GM19467 (cell line): Measurements from ENCODE around the gene TMCO4.

Experiments used
- ATAC-seq: cut with Tn5 transposase; IDR thresholded peaks from one replicate; pipeline ENCODE4 v1.9.1; 2021; ENCODE audit warnings: mild to moderate bottlenecking, moderate library complexity; ENCODE audit not compliant: unreplicated experiment

Gene TMCO4

DNA sequence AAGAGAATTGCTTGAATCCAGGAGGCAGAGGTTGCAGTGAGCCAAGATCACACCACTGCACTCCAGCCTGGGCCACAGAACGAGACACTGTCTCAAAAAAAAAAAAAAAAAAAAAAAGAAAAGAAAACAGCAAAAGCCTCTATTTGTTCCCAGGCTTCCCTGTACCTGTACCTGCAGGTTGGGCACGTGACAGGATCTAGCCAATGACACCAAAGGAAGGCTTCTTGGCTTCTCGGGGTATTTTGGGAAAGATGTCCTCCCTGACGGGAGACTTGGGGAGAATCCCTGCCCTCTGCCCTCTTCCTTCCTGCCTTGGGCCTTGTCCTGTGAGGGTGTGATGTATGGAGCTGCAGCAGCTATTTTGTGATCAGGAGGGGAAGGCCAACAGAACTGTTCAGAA lies 22.8 kb downstream of the TMCO4 start:
- no peak for ATAC-seq

DNA sequence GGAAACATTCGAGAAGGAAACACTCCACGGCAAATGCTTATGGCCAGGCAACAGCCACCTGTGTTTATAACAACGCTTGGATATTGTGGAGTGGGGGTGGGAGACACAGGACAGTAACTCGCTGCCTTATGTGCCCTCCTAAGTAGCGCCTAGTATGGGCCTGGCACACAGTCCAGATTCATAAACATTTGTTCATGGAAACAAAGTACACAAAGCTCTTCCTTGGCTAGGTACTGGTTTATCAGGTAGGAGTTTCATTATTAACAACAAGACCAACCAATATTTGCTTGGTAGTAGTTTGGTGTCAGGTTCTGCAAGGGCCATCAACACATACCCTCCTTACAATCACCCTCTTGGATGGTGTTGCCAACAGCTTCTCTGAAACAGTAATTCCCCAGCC lies 23.4 kb downstream of the TMCO4 start:
- no peak for ATAC-seq

DNA sequence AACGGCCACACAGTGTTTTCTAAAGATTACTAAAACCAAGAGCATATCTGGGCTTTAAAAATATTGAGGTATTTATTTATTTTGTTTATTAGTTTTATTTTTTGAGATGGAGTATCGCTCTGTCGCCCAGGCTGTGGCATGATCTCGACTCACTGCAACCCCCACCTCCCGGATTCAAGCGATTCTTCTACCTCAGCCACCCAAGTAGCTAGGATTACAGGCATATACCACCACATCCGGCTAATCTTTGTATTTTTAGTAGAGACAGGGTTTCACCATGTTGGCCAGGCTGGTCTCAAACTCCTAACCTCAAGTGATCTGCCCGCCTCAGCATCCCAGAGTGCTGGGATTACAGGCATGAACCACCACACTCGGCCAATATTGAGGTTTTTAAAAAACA lies 23.9 kb downstream of the TMCO4 start:
- ATAC-seq, result no peak

DNA sequence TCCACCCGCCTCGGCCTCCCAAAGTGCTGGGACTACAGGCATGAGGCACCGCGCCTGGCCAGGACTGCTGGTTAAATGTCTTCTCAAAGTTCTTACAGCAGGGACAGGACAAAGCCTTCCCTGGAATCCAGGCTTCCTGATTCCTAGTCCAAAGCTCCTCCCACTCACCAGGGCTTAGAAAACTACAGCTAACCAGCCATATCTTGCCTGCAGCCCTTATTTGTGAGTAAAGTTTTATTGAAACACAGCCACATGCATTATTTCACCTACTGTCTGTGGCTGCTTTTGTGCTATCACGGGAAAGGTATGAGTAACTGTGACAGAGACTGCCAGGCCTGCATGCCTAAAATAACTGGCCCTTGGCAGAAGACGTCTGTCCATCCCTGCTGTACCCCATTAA lies 24.4 kb downstream of the TMCO4 start:
- no peak for ATAC-seq

DNA sequence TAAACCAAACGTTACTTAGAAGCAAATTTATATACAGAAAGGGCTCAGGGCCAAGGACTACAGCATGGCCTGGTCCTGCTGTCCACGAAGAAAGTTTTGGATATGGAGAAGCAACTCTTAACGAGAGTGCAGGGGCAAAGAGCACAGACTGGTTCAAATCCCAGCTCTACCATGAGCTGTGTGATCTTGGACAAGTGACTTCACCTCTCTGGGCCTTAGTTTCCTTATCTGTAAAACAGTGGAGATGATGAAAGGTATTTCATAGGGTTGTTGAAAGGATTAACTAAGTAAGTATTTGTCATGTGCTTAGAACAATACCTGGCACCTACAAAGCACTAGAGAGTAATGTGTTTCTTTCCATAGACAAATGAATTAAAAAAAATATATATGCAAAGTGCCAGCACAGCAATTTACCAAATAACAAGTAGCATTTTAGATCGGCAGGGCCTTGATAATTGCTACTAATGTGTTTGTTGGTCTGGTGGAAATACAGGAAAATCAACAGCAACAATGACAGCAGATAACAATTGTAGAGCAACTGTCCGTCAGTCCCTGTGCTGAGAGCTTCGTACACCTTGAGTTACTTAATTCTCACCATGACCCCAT lies 25.4 kb downstream of the TMCO4 start:
- ATAC-seq, result no peak

DNA sequence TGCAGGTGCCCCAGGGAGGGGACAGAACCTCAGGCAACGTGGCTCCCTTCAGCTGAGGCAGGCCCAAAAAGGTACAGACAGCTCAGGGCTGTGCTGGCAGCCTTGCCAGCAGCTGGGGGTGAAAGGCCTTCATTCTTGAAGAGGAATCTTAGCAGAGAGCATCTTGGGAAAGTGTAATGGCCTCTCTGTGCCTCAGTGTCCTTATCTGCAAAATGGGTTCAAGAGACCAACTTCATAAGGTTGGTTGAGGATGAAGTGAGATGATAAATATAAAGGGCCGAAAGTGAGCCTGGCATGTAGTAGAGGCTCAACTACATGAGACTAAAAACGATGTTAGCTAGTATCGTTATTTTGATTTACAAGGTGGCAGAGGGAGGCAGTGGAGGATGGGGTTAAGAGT lies 26.2 kb downstream of the TMCO4 start:
- no peak for ATAC-seq

DNA sequence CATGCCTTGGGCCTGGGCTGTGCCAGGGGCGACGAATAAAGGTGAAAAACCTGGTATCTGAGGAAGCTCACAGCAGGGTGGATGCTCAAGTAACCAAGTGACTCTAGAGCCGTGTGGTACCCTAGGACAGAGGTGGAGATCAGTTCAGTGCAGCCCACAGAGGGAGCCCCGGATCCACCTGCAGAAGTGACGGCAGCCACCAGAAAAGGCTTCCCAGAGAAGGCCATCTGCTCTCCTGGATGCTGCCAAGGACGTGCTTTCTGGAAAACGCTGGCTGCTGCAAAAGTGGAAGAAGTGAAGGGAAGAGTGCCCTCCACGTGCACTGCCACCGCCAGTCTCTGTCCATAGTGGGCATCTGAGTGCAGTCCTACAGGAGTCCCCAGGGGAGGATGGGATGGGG lies 27.7 kb downstream of the TMCO4 start:
- no peak for ATAC-seq

DNA sequence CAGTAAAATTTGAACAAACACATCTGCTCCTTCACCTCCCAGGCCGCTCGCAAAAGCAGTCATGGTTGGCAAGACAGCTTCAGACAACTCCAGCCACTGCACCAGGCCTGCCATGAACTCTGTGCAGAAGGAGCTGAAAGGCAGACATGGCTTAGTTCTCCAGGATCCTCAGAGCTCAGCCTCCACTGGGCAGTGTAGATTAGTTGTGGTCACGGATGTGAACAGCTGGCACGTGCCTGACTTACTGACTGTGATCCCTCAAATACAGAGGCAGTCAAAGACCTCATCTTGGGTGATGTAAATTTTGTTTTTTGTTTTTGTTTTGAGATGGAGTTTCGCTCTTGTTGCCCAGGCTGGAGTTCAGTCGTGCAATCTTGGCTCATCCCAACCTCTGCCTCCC lies 28.4 kb downstream of the TMCO4 start:
- no peak for ATAC-seq

DNA sequence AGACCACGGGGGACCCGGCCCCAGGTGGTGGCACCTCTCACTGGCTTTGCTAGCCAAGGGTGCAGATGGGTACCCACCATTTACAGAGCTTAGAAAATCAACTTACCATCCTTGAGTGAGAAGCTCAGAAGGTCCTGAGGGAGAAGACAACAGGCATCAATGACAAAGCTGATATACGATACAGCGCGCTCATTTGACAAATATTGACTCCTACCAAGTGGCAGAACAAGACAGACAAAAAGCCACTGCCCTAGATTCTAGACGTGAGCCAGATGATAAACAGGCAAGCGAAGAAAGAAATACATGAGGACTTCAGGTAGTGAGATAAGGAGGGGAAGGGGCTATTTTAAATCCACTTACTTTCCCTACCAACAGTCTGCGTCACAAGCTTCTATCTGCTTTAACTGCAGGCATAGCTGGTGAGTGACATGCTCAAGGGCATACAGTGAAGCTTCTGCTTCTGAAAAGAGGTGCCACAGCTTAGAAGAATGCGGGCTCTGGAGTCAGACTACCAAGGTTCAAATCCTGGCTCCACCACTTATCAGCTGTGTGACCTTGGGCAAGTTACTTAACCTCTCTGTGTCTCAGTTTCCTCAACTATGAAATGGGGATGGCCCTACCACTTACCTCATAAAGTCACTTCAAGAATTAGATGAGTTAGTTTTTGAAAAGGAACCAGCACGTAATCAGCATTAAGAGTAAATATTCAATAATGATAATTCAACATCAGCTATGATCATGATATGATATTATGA lies 29.1 kb downstream of the TMCO4 start:
- no peak for ATAC-seq

DNA sequence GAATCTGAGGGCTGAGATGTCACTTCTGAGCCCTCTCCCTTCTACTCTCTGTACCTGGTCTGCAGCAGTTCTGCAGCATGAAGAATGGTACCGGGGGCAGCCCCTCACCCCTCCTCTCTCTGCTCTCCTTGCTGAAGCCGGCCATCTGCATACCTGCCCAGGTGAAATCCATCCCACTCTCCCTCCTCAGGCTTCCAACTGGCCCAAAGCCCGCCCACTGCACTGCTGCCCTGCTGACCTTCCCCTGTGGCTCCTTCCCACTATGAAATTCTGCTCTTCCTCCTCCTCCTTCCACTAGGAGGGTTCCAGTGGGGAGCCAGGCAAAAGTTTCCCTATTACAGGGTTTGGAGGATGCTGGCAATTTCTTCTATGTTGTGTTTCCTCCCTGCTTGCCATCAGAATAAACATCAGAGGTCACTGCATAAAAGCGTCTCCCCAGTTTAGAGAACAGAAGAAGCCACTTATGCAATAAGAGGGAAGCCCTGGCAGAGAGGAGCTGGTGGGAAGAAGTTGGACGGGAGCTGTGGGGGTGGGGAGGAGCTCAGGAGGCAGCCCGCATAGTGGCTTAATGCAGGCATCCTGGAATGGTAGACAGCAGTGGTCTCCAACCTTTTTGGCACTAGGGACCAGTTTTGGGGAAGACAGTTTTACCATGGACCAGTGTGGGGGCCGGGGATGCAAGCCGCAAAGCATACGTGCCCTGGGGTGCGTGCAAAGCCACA lies 30.3 kb downstream of the TMCO4 start:
- ATAC-seq, result no peak

DNA sequence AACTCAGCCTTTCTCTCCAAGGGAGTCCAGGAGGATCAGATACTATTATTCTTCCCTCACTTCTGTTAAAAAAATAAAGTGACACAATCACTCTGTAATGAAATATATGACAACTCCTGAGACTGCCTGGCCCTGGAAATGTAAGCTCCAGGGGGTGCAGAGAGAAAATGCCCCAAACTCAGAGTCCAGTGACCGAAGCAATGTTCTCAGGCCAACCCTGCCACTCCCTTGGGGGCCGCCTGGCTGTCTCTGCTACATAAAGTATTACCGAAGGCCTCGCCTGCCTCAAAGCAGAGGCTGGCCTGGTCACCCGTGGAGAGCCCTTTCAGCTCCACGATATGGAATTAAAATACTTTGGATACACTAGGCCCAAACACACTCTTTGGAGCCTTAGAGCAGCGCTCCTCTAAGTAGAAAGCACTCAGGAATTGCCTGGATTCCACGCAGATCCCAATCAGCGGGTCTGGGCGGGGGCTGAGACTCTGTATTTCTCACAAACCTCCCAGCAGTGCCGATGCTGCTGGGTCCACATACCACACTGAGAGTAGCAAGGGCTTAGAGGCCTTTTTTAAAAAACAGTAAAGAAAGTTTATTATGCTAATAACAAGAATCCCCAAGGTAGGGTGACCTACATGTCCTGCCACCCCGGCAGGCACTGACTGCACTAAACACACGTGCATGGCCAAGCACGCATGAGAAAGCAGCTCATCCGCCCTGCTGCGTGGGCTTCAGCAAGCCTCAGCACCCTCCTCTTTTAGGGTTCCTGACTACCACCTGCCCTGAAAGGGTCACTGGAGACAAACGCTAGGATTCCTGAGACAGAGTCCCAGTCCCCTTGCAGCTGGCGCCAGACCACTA lies 31.1 kb downstream of the TMCO4 start:
- no peak for ATAC-seq

DNA sequence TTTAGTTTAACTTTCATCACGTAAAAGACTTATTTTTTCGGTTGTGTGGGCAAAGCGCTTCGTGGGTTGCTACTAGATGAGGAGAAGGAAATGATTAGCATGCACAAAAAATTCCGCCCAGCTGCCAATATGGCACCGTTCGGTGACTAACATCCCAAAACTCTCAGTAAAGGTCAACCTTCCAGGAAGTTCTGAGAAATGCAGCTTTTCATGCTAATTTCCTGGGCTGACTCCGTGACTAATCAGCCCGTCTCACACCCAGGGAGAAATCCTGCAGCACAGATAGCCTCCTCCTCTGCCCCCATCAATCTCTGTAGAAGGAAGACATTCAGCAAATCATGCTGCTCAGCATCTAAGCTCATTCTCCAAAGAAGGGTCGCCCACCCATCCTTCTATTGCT lies 34.1 kb downstream of the TMCO4 start:
- ATAC-seq, result no peak

DNA sequence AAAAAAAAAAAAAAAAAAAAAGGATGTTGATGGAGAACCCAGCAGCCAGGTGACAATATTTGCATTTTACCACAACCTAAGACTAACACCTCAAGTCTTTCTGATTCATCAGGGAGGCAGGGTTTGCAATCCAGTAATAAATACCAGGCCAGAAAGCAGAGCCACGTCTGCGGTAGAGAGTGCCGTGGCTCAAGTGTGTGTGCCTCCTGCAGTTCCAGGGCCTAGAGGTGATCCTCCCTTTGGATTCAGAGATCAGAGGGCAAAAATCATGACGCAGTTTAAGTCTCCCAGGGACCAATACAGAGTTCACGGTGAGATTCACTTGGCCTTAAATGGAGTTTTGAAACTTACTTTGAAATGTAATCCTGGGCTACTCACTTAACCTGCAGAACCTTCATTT lies 34.9 kb downstream of the TMCO4 start:
- no peak for ATAC-seq

DNA sequence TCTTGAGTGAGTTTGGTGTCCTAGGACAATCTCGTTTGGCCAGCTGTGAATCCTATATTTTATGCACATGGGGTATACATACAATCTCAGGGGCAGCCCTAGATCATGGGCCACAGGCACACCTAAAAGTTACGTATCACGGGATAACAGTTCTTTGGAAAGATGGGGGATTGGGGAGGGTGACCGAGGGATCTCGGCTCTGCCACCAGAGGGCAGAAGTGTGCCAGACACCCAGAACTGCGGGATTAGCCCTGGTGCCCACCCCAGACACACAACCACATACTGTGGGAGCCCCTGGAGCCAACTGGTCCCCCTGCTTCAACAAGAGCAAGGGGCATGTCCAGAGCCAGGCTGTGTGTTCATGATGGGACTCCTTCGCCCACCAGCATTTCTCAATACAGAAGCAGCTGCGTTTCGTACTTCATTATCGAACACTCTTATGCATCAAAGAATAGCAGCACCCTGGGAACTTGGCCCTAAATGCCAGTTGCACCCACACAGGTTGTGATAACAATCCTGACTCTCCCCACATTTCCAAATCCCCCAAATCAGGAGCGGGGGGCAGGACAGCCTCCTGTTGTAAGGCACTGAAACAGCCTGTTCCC lies 37.4 kb downstream of the TMCO4 start:
- no peak for ATAC-seq

DNA sequence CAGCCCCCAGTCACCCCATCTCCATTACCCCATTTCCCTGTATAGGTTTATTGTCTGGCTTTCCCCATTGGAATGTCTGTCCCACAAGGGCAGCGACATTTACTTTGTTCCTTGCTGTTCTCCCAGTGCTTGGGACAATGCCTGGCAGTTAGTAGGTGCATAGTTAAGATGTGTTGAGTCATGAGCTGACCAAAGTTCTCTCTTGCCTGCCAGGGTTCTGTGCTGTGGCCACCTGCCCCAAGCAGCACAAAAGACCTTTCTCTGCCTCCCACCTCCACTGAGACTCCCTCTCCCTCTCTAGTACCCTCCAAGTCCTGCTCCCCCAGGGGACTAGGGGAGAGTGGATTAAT lies 40.0 kb downstream of the TMCO4 start:
- ATAC-seq, result no peak

DNA sequence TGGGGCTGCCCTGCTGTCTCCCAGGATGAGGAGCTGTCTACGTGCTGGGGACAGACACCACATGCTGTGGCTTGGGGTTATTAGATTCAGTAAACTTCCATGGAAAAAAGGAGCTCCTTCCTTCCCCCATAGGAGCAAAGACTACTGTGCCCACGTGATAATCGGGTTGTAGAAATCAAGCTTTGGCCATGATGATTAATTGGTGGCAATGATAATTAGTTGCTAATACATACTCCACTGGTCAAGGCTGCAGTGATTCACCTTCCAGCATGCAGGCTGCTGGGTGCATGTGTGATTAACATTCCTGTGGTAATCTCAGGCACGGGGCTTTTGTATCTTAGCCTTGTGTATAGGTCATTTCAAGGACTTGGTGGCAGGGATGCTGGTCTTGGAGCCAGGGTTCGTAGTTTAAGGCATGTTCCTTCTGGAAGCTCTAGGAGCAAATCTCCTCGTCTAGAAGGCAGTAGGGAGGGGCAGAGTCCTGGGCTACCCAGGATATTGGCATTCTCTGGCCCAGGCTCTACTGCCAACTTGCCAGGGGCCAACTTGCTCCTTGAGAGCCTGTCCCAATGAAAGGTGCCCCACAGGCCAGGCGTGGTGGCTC lies 41.4 kb downstream of the TMCO4 start:
- no peak for ATAC-seq

DNA sequence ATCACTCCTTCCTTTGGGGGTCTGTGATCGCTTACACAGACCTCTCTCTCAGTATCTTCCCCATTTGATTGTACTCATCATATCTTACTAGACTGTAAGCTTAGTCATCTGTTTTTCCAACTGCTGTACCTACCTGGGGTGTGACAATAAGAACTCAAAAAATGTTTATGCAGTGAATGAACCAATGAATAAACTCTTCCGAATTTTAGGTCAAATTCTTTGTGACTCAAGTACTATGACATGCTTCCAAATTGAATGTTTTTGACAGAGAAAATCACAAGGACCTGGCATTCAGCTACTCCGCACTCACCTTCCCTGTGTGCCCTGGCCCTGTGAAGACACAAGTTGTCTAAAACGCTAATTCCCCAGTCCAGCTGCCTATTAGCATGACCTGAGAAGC lies 42.1 kb downstream of the TMCO4 start:
- no peak for ATAC-seq

DNA sequence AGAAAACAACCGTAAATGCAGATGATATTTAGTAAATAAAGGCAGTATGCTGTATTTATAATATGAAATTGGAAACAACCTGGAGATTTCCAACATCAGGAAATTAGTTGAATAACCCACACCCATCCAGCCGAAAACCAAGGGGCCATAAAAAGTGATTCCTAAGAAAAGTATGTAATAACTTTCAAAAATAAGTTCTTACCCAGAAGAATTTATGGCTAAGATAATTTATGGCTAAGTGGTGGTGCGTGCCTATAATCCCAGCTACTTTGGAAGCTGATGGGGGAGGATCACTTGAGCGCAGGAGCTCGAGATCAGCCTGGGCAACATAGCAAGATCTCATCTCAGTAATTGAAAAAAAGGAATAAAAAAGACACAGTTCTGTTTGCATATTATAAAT lies 43.2 kb downstream of the TMCO4 start:
- ATAC-seq, result no peak

DNA sequence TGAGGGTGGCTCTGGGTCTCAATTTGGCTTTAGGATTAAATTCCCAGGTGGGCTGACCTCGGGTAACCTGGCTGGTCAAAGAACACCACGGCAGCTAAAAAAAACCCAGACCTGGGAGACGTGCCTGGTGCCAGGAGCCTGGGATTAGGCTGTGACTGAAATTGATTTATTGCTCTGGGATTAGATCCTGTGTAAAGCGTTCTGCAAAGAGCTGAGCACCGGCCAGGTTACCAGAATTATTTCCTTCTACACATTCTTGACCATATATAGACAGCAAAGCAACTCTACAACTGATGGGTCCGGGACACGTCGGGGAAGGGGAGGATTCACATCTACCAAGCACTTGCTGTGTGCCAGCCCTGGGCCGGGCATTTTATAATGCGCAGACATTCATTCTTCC lies 45.2 kb downstream of the TMCO4 start:
- no peak for ATAC-seq

DNA sequence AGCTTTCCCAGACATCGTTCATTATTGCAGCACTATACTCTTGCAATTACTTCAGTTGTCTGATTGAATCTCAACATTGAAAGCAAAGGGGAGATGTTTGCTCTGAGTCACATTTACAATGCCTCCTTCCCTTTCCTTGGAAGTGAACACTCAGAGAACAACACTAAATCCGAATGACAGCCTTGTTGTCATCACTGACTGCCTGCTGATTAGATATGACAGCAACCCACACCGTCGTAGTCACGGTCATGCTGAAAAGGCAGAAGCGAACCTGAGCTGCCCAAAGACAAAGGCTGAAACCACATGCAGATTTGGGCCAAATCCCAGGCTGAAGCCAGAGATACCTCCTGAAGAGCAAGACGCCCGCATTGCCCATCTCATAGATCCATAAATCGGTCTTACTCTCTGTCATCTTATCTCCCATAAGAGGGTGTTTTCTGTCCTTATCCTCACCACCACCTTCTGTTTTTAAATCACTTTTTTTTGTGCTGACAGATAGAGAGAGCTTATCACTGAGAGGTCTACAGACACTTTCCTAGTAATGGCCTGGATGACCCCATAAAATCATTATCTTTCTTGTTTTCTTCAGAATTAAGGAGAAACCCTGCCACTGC lies 47.5 kb downstream of the TMCO4 start:
- ATAC-seq, result no peak
